Measurements from ENCODE around the gene RNASET2. TPM values are rescaled to one million over a fixed set of nuclear protein-coding genes. Genes with fewer than 3 reads are reported as not detected.

The RNASET2 gene
- total RNA-seq, 2 donors from 2014 or later: 73.9 to 82.7 TPM

DNA sequence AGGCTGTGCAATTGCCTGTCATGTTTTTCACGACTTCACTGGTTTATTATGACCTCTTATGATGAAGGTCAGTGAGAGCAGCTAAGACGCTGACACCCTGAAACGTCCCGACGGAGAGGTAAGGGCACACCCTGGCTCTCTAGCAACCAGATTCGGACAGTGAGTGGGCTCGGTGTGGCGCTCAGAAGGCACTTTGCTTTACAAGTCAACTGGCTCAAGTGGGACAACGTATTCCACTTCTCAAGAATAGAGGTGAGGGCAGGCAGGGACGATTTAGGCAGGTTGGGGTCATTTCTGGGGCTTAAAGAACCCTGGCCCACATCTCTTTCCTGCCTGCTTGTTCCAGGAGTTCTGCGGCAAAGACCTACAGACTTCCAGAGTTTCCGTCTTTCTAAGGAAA, 18.2 kb downstream of the RNASET2 start:
- TF ChIP-seq, protein P1, sequence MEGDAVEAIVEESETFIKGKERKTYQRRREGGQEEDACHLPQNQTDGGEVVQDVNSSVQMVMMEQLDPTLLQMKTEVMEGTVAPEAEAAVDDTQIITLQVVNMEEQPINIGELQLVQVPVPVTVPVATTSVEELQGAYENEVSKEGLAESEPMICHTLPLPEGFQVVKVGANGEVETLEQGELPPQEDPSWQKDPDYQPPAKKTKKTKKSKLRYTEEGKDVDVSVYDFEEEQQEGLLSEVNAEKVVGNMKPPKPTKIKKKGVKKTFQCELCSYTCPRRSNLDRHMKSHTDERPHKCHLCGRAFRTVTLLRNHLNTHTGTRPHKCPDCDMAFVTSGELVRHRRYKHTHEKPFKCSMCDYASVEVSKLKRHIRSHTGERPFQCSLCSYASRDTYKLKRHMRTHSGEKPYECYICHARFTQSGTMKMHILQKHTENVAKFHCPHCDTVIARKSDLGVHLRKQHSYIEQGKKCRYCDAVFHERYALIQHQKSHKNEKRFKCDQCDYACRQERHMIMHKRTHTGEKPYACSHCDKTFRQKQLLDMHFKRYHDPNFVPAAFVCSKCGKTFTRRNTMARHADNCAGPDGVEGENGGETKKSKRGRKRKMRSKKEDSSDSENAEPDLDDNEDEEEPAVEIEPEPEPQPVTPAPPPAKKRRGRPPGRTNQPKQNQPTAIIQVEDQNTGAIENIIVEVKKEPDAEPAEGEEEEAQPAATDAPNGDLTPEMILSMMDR (IDR thresholded peaks at IDR 0.05): no peak
- DNase-seq (ENCODE audit: low spot score) (no peak), ATAC-seq (ENCODE audit: insufficient number of reproducible peaks, low FRiP score, low read depth) (no peak)
- Histone ChIP-seq H3K4me3 (no peak overlapping the region), H3K9me3 (no peaks in the 10 kb centered on the region), H3K4me1 (ENCODE audit: control insufficient read depth in 1 of 2, low read depth in 2 of 2) (no peaks in the 10 kb centered on the region), H3K27ac (no peak overlapping the region), H3K36me3 (peaks cover 9% of the 10 kb centered on the region), H3K27me3 (replicated peaks; ENCODE audit: insufficient read depth) (no peaks in the 10 kb centered on the region)

DNA sequence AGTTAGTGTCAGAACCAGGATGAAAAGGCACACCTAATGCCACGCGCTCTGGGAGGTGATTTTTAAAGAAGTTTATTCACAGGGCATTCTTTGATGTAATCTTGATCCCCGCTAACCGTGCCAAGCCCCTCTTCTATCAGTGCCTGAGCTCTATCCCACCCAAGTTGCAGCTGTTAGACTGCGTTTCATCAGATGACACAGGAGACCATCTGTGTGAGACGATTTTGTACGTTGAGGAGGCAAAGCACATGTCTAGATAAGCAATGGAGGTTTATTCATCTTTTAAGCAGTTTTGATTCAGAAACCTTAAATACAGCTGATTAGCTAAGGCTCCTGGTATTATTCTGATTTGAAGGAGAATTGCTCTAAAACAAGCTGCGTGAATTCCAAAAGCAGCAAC, 18.6 kb downstream of the RNASET2 start:
- Histone ChIP-seq H3K36me3 (peaks cover 9% of the 10 kb centered on the region), H3K4me3 (no peak overlapping the region), H3K27ac (no peak overlapping the region), H3K4me1 (ENCODE audit: control insufficient read depth in 1 of 2, low read depth in 2 of 2) (no peaks in the 10 kb centered on the region), H3K9me3 (no peaks in the 10 kb centered on the region), H3K27me3 (replicated peaks; ENCODE audit: insufficient read depth) (no peaks in the 10 kb centered on the region)
- no peak for DNase-seq (ENCODE audit: low spot score)
- ATAC-seq (ENCODE audit: insufficient number of reproducible peaks, low FRiP score, low read depth): no peak
- TF ChIP-seq, protein P1 (IDR thresholded peaks at IDR 0.05): no peak

DNA sequence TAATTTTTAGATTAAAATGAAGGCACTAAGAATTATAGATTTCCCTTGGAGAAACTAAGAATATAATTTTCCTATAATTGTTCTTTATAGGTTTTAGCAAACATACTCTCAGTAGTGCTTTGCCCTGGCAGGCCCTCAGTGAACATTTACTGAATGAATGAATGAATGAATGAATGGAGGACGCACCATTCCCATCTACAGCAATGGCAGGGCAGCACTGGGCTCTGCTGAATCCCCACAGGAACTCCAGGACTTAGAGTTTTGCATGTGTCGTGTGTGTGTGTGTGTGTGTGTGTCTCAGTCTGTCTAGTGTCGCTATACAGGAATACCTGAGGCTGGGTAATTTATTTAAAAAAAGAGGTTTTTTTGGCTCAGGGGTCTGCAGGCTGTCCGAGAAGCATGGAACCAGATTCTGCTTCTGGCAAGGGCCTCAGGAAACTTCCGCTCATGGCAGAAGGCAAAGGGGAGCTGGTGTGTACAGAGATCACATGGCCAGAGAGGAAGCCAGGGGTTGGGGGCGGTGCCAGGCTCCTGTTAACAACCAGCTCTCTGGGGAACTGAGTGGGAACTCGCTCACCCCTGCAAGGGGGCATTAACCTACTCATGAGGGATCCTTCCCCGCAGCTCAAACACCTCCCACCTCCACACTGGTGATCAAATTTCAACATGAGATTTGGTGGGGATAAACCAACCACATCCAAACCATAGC, 20.1 kb downstream of the RNASET2 start:
- Histone ChIP-seq H3K36me3 (peaks cover 11% of the 10 kb centered on the region), H3K27ac (no peak overlapping the region), H3K4me3 (no peak overlapping the region), H3K4me1 (ENCODE audit: control insufficient read depth in 1 of 2, low read depth in 2 of 2) (no peaks in the 10 kb centered on the region), H3K27me3 (replicated peaks; ENCODE audit: insufficient read depth) (no peaks in the 10 kb centered on the region), H3K9me3 (no peaks in the 10 kb centered on the region)
- ATAC-seq (ENCODE audit: insufficient number of reproducible peaks, low FRiP score, low read depth) (no peak), DNase-seq (ENCODE audit: low spot score) (no peak)
- TF ChIP-seq, protein P1 (IDR thresholded peaks at IDR 0.05): no peak

DNA sequence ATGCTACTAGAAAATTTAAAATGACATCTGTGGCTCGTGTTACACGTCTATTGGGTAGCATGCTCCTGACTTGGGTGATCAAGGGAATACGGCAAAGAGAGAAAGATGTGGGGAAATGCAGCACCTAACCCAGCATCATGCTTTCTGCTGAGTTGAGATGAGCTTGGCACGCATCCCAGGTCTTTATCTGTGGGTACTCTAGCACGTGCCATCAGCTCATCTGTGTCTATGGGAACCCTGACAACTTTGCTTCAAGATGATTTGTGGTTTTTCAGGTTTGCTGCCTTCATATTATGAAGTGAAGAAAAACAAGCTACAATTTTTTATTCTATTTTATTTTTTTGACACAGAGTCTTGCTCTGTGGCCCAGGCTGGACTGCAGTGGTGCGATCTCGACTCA, 21.0 kb downstream of the RNASET2 start:
- Histone ChIP-seq H3K27me3 (replicated peaks; ENCODE audit: insufficient read depth) (no peaks in the 10 kb centered on the region), H3K9me3 (no peaks in the 10 kb centered on the region), H3K4me3 (no peak overlapping the region), H3K36me3 (peaks cover 11% of the 10 kb centered on the region), H3K27ac (no peak overlapping the region), H3K4me1 (ENCODE audit: control insufficient read depth in 1 of 2, low read depth in 2 of 2) (no peaks in the 10 kb centered on the region)
- no peak for ATAC-seq (ENCODE audit: insufficient number of reproducible peaks, low FRiP score, low read depth)
- TF ChIP-seq, protein P1 (IDR thresholded peaks at IDR 0.05): no peak
- no peak for DNase-seq (ENCODE audit: low spot score)

DNA sequence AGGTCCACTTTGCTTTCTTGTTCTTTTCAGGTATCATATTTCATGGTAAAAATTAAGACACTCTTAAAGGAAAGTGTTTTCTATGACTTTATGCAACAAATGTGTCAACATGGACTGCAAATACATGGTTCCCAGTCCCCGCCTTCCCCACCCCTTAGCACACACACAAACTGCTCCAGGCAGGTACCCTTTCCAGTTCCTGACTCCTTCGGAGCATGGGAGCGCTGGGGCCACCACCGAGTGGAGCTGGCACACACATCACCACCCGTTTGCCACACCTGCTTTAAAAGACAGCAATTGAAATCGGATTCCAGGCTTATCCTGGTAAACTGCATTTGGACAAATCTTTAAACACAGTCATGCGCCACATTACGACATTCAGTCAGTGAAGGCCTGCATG, 22.2 kb downstream of the RNASET2 start:
- no peaks in the 10 kb centered on the region for H3K27me3 ChIP-seq (replicated peaks; ENCODE audit: insufficient read depth)
- no peak for ATAC-seq (ENCODE audit: insufficient number of reproducible peaks, low FRiP score, low read depth)
- no peak for DNase-seq (ENCODE audit: low spot score)
- H3K4me1 ChIP-seq (ENCODE audit: control insufficient read depth in 1 of 2, low read depth in 2 of 2): no peaks in the 10 kb centered on the region
- TF ChIP-seq, protein P1 (IDR thresholded peaks at IDR 0.05): no peak
- no peaks in the 10 kb centered on the region for H3K9me3 ChIP-seq
- no peak overlapping the region for H3K27ac ChIP-seq
- H3K36me3 ChIP-seq: peaks cover 11% of the 10 kb centered on the region
- H3K4me3 ChIP-seq: no peak overlapping the region

All from thoracic aorta (tissue), 2 donors.